GM19025 (cell line): Measurements from ENCODE around the gene SMPD3.
A peak's percentile ranks its signal among the peaks of the same experiment; 100 is the strongest.

Experiments used
- ATAC-seq: cut with Tn5 transposase; IDR thresholded peaks from one replicate; pipeline ENCODE4 v1.9.1; 2021; ENCODE audit warnings: mild to moderate bottlenecking, low read depth, moderate library complexity; ENCODE audit not compliant: unreplicated experiment

SMPD3 gene

DNA sequence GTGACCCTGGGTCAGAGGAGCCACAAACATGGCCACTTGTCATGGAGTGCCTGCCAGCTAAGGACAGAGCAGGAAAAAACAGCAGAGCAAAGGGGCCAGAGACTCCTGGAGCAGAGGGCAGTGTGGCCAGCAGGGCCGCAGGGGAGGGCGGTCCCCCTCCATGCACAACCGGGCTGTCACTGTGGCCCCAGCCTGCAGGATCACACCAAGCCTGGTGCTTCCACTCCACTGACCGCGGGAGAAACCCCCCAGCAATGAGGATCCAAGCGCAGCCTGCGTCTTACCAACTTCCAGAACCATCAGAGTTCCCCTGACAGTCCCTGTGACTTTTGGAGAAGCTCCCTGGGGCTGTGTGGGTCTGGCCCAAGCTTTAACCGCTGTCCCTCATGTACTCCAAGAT is 75.5 kb downstream of the SMPD3 start:
- ATAC-seq, result no peak

DNA sequence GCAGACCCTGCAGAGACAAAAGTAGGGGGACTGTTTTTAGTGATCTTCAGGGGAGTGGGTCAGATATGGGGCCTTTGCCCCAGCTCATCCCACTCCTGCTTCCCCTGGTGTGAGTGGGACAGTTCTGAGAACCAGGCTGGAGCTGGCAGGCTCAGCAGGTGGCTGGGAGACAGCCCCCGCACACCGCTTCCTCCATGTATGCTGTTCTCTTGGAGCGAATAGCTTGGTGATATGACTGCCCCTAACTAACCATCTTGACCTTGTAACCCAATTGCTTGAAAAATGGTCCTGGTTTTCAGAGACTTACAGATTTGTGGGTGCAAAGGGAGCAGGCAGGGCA is 76.0 kb downstream of the SMPD3 start:
- no peak for ATAC-seq

DNA sequence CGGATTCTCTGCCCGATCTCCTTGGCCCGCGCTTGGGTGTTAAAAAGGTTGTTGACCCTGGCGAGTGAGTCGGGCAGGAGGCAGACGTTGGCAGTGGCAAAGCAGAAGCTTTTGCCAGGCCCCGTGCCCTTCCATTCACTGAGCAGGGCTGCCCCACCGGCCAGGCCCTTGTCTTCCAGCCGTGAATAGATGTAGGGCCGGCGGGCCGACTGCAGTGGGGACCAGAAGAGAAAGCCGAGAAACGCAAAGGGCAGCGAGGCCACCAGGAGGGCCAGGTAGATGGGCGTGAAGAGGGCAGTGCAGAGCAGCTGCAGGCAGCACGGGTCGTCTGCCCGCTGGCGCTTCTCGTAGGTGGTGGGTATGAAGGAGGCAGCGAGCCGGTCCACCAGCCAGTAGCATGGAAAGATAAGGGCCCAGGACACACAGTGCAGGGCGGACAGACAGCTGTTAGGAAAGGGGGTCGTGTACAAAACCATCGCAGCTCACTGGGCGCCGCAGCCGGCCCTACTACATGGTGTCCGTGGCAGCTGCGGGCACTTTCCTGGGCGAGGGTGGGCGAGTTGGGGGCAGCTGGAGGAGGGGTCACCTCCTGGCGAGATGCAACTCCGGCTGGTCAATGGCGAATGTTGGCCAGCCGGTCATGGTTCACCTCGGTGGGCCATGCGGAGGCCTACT is 76.5 kb downstream of the SMPD3 start:
- no peak for ATAC-seq

DNA sequence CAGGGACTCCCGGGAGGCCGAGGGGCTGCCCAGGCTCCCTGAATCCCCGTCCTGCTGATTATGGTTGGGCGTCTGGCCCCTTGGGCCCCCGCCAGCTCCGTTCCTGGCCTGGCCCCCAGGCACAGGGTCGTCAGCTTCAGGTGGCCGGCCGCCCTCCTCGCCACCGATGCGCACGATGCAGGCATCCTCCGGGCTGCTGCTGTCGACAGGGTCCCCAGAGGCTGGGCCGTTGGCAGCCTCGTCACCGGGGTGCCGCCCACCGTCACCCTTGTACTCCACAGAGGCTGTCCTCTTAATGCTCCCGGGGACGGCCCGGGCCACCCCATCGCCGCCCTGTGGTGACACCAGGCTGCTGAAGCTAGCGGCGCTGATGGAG is 77.0 kb downstream of the SMPD3 start:
- ATAC-seq, result no peak

DNA sequence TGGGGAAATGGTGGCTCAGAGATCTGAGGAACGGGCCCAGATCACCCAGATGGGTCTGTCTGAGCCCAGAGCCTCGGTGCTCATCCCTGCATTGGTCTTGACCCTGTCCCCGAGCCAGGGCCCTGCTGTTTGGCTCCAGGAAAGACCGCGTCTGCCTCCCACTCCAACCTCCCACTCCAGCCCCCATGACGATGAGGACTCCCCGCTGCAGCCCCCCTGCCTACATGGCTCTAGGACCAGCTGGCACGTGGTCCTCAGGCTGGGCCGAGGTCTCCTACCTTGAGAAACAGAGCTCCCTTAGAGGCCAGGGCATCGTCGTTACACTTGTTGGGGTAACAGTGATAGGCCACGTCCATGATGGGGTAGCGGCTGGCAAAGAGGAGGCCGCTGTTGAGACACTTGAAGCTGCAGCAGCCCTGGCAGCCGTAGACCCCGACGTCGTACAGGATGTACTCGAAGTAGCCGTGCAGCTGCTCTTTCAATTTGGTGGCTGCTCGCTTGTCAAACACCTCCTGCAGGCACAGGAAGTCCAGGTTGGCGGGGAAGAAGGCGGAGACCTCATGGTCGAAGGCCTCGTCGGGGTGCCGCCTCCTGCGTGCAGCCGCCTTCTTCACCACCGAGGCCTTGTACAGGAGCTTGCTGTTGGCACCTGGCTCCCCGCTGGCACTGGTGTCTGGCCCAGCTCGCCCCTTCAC is 77.6 kb downstream of the SMPD3 start:
- no peak for ATAC-seq

DNA sequence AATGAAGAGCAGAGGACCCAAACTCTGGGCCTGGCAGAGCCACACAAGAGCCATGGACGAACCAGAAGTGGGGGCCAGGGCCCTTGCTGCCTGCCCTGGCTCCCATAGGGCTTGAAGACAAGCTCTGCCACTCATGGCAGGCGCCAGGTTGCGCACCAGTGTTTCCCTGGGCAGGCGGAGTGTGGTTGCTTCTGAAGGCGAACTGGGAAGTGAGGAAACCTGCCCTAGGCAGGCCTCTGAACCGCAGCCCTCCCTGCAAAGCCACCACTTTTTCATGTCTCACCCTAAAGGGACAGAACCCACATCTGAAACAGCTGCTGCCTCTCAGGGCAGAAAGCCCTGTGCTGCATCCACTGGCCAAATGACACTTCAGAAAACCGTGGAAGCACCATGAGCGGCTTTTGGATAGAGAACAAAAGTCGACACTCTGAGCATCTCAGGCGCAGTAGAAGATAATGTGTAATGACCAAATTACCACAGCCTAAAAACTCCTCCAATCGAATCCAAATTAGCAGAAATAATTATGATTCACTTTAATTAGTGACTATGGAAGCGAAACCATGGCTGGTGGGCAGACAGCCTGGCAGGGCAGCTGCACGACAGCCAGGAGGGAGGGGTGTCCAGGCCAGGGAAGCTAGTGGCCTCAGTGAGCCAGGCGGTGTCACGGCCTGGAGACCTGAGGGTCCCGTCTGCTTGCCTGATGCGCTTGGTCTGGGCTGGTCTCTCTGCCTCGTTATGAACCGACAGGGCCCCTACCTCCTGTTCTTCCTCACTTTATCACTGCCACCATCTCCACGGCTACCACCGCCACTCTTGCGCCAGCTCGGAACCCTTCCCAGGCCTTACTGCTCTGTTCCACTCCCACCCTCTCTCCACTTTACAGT is 78.4 kb downstream of the SMPD3 start:
- ATAC-seq, result peak; percentile 51

DNA sequence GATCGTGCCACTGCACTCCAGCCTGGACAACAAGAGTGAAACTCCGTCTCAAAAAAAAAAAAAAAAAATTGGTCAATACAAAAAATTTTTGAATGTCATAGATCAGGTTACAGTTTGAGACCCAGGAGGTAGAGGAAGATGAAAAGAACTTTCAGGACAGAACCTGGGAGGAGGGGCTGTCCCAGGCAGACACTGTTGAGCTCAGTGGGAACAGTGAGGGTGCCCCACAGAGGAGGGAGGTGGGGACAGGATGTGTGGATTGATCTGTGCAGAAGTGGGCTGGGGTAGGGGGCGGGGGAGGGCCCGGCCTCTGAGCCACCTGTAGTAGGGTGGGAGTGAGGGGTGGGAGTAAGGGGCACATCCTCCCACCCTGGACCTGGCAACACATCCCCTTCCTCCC is 79.1 kb downstream of the SMPD3 start:
- no peak for ATAC-seq

DNA sequence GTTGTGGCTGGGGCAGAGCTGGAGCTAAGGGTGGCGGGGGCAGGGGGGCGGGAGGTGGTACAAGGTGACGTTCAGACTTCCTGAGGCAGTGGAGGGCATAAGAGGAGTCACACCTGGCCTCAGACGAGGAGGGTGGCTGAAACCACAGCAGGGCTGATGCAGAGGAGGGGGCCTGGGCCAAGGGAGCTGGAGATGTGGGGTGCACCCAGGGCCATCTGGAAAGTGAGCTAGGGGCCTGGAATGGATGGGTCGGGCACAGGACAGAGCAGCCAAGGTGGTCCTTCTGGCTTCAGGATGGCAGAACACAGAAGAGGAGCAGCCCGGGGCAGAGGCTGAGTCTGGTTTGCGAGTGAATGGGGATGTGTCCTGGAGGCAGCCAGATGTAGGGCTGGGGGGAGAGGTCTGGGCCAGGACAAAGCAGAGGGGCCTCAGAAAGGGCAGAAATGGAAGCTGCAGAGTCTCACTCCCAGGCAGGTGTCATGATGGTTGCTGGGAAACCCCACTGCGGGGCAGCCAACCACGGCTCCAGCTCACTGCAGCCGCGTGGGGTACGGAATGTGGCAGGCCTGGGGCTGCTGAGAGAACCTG is 79.9 kb downstream of the SMPD3 start:
- ATAC-seq, result no peak

DNA sequence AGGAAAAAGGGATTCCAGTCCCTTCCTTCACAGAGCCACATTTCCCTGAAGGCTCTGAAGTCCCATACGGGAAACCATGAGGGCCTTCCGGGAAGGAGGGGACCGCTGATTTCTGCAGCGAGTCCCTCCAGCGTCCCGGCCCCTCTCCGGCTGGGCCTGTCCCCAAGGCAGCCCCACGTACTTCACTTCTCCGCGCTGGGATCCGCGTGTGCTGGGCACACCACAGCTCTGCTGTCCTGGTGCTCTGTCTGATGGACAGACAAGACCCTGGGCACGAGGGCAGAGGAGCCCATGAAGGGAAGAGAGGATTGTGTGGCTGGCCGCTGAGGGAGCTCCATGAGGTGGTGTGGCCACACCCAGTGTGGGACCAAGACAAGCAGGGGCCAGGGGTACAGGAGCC is 80.4 kb downstream of the SMPD3 start:
- no peak for ATAC-seq

DNA sequence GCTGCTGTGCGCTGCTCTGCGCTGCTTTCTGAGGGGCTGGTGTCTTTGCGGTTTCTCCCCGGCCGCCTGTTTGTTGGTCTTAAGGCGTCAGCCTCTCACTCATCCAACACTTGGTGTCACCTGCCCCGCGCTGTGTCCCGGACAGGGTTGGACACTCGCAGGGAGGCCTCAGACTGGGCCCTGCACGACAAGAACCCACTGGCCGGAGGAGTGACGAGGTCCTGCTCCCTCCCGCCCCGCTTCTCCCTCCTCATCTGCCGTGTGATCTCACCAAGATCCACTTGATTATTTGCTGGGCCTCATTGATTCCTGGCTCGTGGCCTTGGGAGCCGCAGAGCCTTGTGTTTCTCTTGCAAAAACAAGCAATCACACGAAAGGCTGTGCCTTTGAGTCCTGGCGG is 80.9 kb downstream of the SMPD3 start:
- no peak for ATAC-seq

DNA sequence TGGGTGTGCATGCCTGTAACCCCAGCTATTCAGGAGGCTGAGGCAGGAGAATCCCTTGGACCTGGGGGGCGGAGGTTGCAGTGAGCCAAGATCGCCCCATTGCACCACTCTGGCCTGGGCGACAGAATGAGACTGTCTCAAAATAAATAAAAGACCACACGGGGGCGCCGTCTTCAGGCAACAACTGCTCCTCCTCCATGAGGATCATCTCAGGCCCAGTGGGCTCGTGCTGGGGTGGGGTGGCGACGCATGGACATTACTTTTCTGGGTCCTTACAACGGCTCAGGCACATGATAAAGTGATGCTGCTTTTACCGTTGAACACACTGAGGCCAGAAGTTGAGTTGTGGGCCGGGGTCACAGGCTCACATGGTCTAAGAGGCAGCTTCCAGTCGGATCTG is 81.3 kb downstream of the SMPD3 start:
- no peak for ATAC-seq

DNA sequence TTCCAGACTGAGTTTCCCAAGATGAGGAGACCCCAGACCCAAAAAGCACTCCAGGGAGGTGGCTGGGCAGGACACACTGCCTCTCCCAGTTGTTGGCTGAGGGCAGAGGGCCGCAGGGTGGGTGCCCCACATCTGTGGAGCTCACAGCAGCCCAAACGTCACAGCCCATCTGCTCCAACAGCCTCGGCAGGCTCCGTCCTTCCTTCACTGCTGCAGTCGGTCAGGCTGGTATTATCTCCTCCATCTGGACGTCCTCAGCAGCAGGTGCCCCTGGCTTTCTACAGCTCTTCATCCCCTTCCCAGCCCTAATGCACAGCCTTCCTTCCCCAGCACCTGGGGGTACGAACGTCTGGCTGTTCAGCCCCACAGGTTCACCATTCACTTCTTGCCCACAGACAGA is 82.2 kb downstream of the SMPD3 start:
- ATAC-seq, result no peak

DNA sequence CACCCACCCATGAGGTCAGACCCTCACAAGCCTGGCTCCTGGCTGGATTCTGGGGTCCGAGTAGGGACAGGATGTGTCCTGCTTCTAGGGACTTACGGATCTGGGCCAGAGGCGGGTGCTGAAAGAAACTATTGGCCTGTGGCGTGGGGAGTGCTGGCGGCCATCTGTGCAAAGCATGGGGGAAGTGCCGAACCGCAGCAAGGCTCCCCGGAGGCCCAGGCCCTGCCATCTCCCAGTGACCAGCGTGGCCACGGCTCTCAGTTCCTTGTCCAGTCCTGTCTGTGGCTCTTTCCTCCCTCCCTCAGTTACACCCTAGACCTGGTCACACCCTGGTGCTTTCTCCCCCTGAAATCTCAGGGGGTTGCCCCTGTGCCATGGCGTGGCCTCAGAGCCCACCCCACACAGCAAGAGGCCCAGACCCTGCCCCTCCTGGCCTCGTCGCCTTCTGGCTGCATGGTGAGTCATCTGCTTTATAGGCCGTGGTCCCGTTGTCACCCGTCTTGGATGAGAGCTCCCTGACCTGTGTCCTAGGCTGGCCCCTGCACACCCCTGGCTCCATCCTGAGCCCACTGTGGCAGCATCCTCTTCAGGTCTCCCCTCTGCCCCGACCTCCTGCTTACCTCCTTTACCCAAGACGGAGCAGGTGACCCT is 83.0 kb downstream of the SMPD3 start:
- no peak for ATAC-seq

DNA sequence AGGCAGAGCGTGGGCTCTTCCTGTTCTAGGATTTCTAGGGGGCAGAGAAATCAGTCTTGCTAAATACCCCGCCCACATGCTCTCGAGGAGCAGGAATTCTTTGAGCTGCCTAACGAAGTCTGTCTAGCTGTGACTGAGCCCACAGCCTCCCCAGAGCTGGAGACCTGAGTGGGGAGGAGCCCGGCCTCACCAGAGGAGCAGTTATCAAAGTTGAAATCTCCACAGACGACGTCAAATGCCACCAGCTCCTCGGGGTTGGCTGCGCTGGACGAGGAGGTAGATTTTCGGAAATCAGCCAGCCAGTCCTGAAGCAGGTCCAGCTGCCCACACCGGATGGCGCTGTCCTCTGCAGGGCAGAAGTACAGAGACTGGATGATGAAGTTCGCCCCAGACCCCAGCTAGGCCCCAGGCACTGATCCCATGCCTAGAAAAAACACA is 83.7 kb downstream of the SMPD3 start:
- no peak for ATAC-seq

DNA sequence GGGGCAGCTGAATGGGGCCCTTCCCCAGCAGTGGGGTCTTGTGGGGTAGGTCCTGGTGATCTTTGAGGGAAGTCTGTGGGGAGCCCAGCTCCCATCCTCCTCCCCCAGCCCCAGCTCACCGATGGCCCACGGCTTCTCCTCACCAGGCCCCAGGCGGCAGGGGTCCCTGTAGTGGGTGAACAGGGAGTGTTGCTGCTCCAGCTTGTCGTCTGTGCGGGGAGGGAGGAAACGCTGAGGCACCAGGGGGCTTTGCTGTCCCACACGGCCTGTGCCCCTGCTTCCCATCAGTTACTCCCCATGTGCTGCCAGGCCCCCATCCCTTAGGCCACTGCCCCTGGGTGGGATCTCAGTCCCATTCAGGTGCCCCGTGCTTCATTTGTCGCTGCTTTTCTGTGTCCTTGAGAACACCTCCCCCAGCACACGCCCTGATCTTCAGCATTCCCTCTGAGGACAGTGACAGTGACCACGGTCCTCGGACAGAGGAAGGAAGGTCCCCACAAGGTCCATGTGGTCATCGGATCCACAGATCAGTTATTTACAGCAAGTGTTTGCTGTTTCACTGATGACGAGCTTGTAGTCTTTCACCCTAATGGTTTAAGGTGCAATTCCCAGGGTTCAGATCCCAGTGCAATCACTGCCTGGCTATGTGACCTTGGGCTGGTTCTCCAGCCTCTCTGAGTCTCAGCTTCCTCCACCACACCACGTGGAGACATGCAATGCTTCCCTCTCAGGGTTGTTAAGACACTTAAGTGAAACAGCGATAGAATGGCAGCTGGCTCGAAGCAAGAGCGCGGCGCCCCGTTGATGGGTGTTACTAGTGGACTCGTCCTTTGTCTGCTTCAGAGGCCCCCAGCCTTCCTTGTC is 84.4 kb downstream of the SMPD3 start:
- ATAC-seq, result no peak

DNA sequence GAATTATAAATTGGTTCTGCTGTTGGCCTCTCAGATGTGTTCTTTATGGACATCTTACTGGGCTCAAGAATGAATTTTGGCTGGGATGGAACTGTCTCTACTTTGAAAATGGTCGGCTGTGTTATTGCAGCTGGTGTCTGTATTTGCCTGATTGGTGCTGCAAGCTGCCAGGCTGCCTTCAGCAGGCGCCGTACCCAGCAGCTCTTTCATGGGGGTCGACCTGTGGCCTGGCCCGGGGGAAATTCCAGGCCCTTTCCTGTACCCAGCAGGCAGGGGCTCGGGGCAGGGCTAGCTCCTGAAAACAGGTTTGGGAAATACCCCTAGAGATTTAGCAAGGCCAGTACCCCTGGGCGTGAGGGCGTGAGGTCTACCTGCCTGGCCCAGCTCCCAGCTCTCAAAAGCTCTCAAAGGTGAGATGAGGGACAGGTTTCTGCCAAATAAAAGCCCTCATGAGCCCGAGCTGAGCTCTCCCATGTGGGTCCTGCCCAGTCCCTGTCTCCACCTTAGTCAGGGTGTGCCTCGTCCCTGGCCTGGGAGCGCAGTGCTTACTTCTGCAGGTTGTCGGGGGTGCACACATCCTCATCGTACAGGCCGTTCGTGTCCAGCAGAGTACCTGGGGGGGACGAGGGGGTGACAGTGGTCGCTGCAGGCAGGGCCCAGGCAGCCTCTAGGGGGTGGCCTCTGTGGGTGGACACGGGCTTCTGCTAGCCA is 85.2 kb downstream of the SMPD3 start:
- ATAC-seq, result no peak

DNA sequence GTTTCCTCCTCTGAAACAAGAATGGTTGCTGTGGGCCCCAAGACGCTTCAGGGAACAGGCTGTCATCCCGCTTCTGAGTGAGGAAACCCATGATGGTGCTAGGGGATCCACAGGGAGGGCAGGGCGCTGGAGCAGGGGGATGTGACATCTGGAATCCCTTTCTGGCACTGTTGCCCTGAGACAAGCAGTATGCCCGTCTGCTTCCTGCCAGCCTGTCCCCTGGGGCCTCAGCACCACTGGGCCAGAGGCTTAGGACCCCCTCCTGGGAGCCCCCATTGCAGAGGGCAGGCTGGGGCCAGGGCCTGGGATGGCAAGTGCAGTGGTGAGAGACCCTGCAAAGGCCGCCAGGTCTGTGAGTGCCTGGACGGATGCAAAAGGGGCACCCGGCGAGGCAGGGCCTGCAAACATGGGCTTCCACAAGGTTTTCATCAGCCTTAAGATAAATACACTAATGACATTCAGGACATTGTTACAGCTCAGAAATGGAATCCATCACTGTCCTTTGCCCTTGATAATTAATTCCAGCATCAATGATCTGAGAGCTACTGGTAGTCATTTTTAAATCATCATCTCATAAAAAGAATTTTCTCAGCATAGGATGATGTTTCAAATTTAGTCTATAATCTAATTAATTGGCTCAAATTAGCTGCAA is 85.9 kb downstream of the SMPD3 start:
- ATAC-seq, result no peak

DNA sequence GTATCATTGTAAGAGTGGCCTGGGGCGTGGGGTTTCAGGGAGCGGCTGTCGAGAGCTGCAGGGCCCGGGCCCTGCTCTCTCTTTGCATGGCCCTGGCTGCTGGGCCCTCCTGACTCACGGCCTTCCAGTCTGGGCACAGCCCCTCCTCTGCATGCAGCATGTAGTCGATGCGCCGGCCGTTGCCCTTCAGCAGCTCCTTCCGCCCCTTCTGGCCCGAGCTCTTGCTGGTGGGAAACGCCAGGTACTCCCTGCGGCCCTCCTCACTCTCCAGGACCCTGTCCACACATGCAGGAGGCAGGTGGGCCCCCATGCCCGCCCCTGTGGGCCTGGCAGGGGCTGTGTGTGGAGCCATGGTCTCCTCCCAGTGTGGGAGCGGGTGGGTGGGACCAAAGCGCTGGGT is 86.8 kb downstream of the SMPD3 start:
- no peak for ATAC-seq

DNA sequence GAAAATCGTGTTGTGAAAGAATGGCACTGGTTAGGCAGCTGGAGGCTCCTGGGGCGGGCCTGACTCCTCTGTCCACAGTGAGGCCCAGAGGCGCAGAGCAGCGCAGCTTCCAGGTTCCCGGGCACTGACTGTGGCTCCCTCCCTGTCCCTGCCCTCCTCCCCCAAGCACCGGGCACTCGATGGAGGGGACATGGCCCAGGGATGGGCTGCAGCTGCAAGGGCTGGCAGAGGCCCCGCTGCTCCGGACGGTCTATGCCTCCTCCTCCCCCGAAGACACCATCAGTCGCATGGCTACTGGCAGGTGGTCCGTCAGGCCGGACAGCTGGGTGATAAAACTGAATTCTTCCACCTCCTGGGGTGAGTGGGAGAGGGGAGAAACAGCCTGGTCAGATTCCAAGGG is 87.4 kb downstream of the SMPD3 start:
- no peak for ATAC-seq
